Measurements from ENCODE around the gene NACC2.

GRCh38 chr9:136039488-136039887, 55.6 kb downstream of the NACC2 start:
- TF ChIP-seq CTCF (IDR thresholded peaks at IDR 0.05 in 4 of 5, conservative IDR thresholded peaks at IDR 0.05 in 1 of 5), result no peak
- TF ChIP-seq POLR2A (IDR thresholded peaks at IDR 0.05), result no peak

All from gastrocnemius medialis (tissue), 4 donors.